Lower leg skin (tissue), 3 donors: ENCODE results near the gene C1QTNF6.

Experiments used
- POLR2A ChIP-seq, 2 donors: fragments of 450-650 bp; IDR thresholded peaks; one replicate each; pipeline ENCODE4 v1.6.1; 2016 to 2017; ENCODE audit warnings: antibody characterized with exemption in 2 of 2, mild to moderate bottlenecking in 1 of 2, moderate library complexity in 1 of 2
- TF ChIP-seq, protein P1 (sequence below), 3 donors: fragments of 450-650 bp; IDR thresholded peaks; one replicate each; pipeline ENCODE4 v1.5.1; 2016; ENCODE audit warnings: antibody characterized with exemption in 3 of 3, mild to moderate bottlenecking in 3 of 3, moderate library complexity in 2 of 3

DNA sequence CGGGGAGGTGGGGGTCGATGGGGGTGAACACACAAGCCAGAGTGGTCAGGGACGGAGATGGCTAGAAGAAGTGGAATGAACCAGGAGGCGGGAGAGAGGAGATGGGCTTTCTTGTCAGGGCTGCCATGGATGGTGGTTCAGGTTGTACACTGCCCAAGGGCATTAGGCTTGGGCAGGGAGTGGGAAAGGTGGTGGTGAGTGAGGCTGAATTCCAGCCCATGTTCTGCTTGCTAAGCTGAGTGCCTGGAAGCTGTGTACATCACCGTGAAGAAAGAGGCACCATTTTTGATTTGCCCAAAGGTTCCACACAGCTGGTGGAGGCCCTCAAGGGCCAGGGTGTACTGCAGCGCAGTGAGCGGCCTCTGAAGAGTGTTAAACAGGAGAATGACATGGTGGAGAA, 55.3 kb downstream of the C1QTNF6 start:
- TF ChIP-seq, protein P1, sequence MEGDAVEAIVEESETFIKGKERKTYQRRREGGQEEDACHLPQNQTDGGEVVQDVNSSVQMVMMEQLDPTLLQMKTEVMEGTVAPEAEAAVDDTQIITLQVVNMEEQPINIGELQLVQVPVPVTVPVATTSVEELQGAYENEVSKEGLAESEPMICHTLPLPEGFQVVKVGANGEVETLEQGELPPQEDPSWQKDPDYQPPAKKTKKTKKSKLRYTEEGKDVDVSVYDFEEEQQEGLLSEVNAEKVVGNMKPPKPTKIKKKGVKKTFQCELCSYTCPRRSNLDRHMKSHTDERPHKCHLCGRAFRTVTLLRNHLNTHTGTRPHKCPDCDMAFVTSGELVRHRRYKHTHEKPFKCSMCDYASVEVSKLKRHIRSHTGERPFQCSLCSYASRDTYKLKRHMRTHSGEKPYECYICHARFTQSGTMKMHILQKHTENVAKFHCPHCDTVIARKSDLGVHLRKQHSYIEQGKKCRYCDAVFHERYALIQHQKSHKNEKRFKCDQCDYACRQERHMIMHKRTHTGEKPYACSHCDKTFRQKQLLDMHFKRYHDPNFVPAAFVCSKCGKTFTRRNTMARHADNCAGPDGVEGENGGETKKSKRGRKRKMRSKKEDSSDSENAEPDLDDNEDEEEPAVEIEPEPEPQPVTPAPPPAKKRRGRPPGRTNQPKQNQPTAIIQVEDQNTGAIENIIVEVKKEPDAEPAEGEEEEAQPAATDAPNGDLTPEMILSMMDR (IDR thresholded peaks at IDR 0.05): no peak
- no peak for TF ChIP-seq POLR2A (IDR thresholded peaks at IDR 0.05)
